Activated T-cell treated with anti-CD3 and anti-CD28 coated beads, Interleukin-2, amount 50 U/mL, for 72 hours (primary cell): ENCODE results near the gene ARRDC5. TPM values are rescaled to one million over a fixed set of nuclear protein-coding genes. Genes with fewer than 3 reads are reported as not detected.
"Not testable (repeated sequence)": the region's sequence is repeated elsewhere in the genome, so short reads cannot be mapped to it uniquely, and the experiment has no call there.

ENCODE experiments used
- ATAC-seq, 2 donors: fragments of 150-1000 bp; cut with Tn5 transposase; replicated peaks in 1 of 2; 2 replicates each; pipeline ENCODE4 v1.10.0; 2021; ENCODE audit warnings: moderate library complexity in 2 of 2, mild to moderate bottlenecking in 1 of 2
- DNase-seq, 2 donors: peaks; one replicate each; pipeline ENCODE4 v3.0.0; 2021 to 2022; ENCODE audit warnings: mixed read lengths in 1 of 2
- H3K27ac Mint-ChIP-seq: one replicate; pipeline ENCODE4 v1.8.0; 2022; ENCODE audit warnings: mild to moderate bottlenecking, moderate library complexity, mixed read lengths
- H3K27me3 Mint-ChIP-seq: one replicate; pipeline ENCODE4 v1.8.0; 2022; ENCODE audit warnings: low read depth, mixed read lengths
- H3K36me3 Mint-ChIP-seq, 2 donors: one replicate each; pipeline ENCODE4 v1.8.0; 2022; ENCODE audit warnings: mixed read lengths in 2 of 2, mild to moderate bottlenecking in 1 of 2; ENCODE audit not compliant: insufficient read depth in 2 of 2
- H3K4me1 Mint-ChIP-seq: one replicate; pipeline ENCODE4 v1.8.0; 2022; ENCODE audit warnings: low read depth, mixed read lengths
- H3K4me3 Mint-ChIP-seq, 2 donors: one replicate each; pipeline ENCODE4 v1.8.0; 2022; ENCODE audit warnings: mild to moderate bottlenecking in 2 of 2, mixed read lengths in 2 of 2, moderate library complexity in 2 of 2
- H3K9me3 Mint-ChIP-seq, 2 donors: one replicate each; pipeline ENCODE4 v1.8.0; 2022; ENCODE audit warnings: mixed read lengths in 2 of 2
- total RNA-seq, 2 donors: library from RNA; stranded (reverse); gene quantifications; one replicate each; pipeline ENCODE4 v1.2.3, GENCODE V29; 2022

The ARRDC5 gene
- total RNA-seq, 2 donors from 2014 or later, result 0.72 to 0.76 TPM

DNA sequence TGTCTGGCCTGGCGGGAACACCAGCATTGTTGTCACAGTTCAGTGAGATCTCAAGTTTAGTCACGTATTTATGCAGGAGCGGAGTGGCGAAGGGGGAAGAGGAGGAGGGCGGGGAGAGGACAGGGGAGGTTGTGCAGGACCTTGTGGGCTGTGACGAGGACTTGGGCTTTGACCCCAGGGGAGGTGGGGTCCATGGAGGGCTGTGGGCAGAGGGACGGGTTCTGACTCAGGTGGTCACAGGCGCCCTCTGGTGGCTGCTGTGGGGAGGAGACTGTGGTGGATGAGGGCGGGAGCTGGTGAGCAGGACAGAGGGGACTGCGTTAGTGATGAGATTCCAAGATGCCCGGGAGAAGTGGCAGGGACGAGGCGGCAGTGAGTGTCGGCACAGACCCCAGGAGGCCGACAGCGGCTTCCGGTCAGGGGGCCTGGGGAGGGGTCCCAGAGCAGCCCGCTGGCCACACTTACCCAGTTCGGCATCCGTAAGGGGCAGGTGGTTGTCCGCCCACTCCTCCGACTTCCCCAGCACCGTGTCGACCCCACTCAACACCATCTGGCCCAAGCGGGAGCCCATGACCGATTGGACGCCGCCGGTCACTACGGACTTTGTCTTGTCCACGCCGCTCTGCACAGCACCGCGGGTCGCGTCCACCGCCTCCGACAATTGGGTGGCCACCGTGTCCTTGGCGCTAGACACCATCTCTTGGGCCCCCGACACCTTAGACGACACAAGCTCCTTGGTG, 51.0 kb downstream of the ARRDC5 start:
- Mint-ChIP-seq H3K4me1 (no peaks in the 10 kb centered on the region), H3K9me3 (no peaks in the 10 kb centered on the region), H3K4me3 (no peak overlapping the region), H3K27me3 (no peaks in the 10 kb centered on the region), H3K27ac (no peak overlapping the region), H3K36me3 (peaks cover 0 to 3% of the 10 kb centered on the region in 2 donors)
- DNase-seq (peak; percentile 67 to 79), ATAC-seq (peak; percentile 86 to 92)

DNA sequence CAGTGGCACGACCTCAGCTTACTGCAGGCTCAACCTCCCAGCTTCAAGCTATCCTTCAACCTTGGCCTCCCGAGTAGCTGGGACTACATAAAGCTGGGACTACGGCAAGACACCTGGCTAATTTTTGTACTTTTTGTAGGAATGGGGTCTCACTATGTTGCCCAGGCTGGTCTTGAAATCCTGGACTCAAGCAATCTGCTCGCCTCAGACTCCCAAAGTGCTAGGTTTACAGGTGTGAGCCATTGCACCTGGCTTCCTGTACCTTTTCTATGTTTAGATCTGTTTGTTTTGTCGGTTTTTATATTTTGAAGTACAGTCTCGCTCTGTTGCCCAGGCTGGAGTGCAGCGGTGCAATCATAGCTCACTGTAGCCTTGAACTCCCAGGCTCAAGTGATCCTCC, 53.7 kb downstream of the ARRDC5 start:
- Mint-ChIP-seq H3K9me3 (no peaks in the 10 kb centered on the region), H3K4me3 (no peak overlapping the region), H3K36me3 (peaks cover 0 to 4% of the 10 kb centered on the region in 2 donors), H3K27ac (no peak overlapping the region), H3K4me1 (no peaks in the 10 kb centered on the region), H3K27me3 (no peaks in the 10 kb centered on the region)
- ATAC-seq (no peak), DNase-seq (no peak)

DNA sequence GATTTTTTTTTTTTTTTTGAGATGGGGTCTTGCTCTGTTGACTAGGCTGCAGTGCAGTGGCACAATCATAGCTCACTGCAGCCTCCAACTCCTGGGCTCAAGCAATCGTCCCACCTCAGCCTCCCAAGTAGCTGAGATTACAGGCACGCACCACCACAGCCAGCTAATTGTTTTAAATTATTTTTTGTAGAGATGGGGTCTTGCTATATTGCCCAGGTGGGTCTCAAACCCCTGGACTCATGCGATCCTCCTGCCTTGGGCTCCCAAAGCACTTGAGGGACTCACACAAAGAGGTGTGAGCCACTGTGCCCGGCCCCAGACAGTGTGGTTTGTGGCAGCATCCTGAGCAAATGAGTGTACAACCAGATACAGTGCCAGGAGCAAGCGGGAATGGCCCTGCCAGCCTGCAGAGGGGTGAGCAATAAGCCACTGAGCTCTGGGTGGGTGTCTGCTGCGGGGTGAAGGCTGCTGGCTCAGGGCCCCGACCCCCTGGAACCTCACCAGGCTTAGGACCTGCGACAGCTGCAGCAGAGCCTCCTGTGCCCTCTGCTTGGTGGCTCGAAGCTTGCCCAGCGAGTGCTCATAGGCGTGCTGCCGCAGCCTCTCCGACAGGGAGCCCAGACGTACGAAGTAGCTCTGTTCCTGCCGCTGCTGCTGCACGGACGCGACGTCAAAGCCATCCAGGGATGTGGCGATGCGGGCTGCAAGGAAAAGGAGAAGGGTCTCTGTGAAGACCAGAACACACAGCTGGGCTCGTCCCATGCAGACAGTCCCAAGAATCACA, 55.3 kb downstream of the ARRDC5 start:
- Mint-ChIP-seq H3K4me3 (no peak overlapping the region), H3K27me3 (no peaks in the 10 kb centered on the region), H3K4me1 (no peaks in the 10 kb centered on the region), H3K27ac (no peak overlapping the region), H3K36me3 (peaks cover 2 to 9% of the 10 kb centered on the region in 2 donors), H3K9me3 (no peaks in the 10 kb centered on the region)
- ATAC-seq (no peak), DNase-seq (no peak)

DNA sequence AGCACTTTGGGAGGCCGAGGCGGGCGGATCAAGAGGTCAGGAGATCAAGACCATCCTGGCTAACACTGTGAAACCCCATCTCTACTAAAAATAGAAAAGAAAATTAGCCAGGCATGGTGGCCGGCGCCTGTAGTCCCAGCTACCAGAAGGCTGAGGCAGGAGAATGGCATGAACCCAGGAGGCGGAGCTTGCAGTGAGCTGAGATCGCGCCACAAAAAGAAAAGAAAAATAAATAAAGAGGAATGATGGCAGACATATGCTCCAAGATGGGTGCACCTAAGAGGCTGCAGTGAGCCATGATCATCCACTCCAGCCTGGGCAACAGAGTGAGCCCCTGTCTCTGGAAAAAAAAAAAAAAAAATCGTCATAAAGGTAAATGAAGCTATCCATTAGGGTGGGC, 56.7 kb downstream of the ARRDC5 start:
- not testable (repeated sequence) for DNase-seq, H3K27ac Mint-ChIP-seq, H3K4me1 Mint-ChIP-seq, H3K4me3 Mint-ChIP-seq, H3K9me3 Mint-ChIP-seq, ATAC-seq, H3K27me3 Mint-ChIP-seq
- peaks cover 6 to 12% of the 10 kb centered on the region in 2 donors for H3K36me3 Mint-ChIP-seq

DNA sequence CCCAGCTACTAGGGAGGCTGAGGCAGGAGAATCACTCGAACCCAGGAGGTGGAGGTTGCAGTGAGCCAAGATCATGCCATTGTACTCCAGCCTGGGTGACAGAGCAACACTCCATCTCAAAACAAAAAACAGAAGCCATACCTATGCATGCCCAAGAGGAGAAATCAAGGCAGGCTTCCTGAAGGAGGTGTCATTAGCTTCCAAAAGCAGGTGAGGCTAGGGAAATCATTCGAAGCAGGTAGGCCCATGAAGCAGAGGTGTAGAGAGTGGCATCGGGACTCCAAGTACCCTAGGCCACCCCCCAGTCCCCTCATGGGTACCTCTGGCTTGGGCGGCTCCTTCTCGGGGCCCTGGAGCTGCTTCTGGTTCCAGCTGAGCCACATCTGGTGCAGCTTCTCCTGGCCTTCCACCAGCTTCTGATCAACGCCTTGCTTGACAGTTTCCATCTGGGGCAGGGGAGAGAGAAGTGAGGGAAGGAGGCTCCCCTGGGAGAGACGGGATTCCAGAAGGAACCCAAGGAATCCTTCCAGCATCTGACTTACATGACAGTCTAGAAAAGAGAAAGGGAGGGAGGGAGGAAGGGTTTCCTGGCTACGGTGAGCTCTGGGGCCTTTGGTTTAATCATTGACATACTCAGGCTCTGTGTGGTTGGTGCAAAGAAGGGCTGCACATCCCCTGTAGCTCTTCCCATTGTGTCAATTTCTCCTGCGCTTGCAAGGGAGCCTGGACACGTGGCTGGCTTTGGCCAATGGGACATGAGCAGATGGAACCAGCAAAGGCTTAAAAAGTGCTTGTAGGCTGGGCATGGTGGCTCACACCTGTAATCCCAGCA, 58.1 kb downstream of the ARRDC5 start:
- Mint-ChIP-seq H3K4me1 (peaks cover 15% of the 10 kb centered on the region), H3K9me3 (no peaks in the 10 kb centered on the region), H3K27ac (no peak overlapping the region), H3K27me3 (no peaks in the 10 kb centered on the region), H3K36me3 (peaks cover 7 to 16% of the 10 kb centered on the region in 2 donors), H3K4me3 (no peak overlapping the region)
- ATAC-seq (no peak), DNase-seq (no peak)

DNA sequence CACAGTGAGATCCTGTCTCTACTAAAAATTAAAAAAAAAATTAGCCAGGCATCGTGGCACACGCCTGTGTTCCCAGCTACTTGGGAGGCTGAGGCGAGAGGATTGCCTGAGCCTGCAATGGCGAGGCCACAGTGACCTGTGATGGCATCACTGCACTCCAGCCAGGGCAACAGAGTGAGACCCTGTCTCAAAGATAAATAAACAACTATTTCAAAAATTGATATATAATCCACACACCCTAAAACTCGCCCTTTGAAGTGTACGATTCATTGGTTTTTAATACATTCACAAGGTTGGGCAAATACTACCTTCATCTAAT, 59.1 kb downstream of the ARRDC5 start:
- peaks cover 7 to 16% of the 10 kb centered on the region in 2 donors for H3K36me3 Mint-ChIP-seq
- H3K27me3 Mint-ChIP-seq, result no peaks in the 10 kb centered on the region
- H3K4me1 Mint-ChIP-seq, result peaks cover 15% of the 10 kb centered on the region
- no peaks in the 10 kb centered on the region for H3K9me3 Mint-ChIP-seq
- no peak overlapping the region for H3K4me3 Mint-ChIP-seq
- no peak for DNase-seq
- no peak for ATAC-seq
- no peak overlapping the region for H3K27ac Mint-ChIP-seq

Other genes with a start within 250 kb of the ARRDC5 start
- 10 to 100 TPM; 51.9 to 78.8 TPM for gene MYDGF, start 232.6 kb downstream of the ARRDC5 start, total RNA-seq
- 10 to 100 TPM; 58.8 to 61.0 TPM for gene DPP9, start 179.1 kb downstream of the ARRDC5 start, total RNA-seq
- gene FEM1A, start 111.2 kb downstream of the ARRDC5 start, total RNA-seq, result 10 to 100 TPM in 1 of 2 donors, 1 to 10 TPM in 1; 9.8 to 11.8 TPM
- gene TICAM1, start 71.2 kb downstream of the ARRDC5 start, total RNA-seq, result 10 to 100 TPM; 18.7 to 20.5 TPM
- gene PLIN3, start 35.2 kb downstream of the ARRDC5 start, total RNA-seq, result 10 to 100 TPM; 43.7 to 44.6 TPM
- 100 to 1,000 TPM in 1 of 2 donors, 10 to 100 TPM in 1; 76.4 to 110 TPM for gene UHRF1, start 6.6 kb upstream of the ARRDC5 start, total RNA-seq
- gene KDM4B, start 66.2 kb upstream of the ARRDC5 start, total RNA-seq, result 10 to 100 TPM; 31.3 to 37.1 TPM